ENCODE results near the gene NUP93.
"Not testable (repeated sequence)": the region's sequence is repeated elsewhere in the genome, so short reads cannot be mapped to it uniquely, and the experiment has no call there.

NUP93 gene

DNA sequence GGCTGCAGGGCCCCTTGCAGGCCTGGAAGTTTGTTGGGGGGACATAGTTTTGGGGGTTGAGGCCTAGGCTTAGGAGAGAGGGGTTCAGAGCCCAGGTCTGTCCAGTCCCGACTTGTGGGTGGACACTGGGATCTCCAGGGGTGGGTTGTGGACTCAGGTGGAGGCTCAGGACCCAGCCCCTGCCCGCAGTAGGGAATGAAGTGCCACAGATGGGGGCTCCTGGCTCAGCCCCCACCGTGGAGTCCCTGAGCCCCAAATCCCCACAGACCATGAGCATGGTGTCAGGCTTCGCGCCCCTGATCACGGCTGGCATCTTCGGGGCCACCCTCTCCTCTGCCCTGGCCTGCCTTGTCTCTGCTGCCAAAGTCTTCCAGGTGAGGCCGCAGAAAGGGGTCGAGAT is 149.3 kb downstream of the NUP93 start:
- no peak overlapping the region for H3K27ac Mint-ChIP-seq
- CTCF ChIA-PET = interaction anchor here (0.9 to 1.3 kb wide), 2 partner anchors 10 to 71 kb away, joined by 3 to 5 read pairs; no protein-coding TSS in a partner anchor
- no peaks in the 10 kb centered on the region for H3K9me3 Mint-ChIP-seq

DNA sequence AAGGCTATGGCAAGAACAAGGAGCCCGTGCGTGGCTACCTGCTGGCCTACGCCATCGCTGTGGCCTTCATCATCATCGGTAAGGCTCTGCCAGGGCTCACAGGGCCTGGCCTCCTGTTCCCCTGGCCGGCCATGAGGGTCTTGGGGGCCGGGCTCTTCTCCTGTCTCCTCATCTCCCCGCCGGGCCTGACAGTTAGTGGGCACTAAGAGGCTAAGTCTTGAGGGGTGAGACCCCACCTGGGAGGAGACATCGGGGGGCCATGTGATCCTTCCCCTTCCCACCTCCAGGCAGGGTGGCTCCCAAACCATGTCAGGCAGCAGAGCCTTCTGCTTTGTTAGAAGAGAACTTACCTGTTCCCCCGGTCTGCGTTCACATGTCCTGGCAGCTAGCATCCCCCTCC is 150.2 kb downstream of the NUP93 start:
- CTCF ChIA-PET = interaction anchor here (0.9 to 1.3 kb wide), 2 partner anchors 11 to 70 kb away, joined by 3 to 5 read pairs; no protein-coding TSS in a partner anchor

More for the DNA sequence above, 149.3 kb downstream of the NUP93 start:
- H3K4me1 Mint-ChIP-seq = no peaks in the 10 kb centered on the region
- peaks cover 13% of the 10 kb centered on the region for H3K27me3 Mint-ChIP-seq
- no peak for DNase-seq
- no peak overlapping the region for H3K4me3 Mint-ChIP-seq
- H3K36me3 Mint-ChIP-seq = no peaks in the 10 kb centered on the region

DNA sequence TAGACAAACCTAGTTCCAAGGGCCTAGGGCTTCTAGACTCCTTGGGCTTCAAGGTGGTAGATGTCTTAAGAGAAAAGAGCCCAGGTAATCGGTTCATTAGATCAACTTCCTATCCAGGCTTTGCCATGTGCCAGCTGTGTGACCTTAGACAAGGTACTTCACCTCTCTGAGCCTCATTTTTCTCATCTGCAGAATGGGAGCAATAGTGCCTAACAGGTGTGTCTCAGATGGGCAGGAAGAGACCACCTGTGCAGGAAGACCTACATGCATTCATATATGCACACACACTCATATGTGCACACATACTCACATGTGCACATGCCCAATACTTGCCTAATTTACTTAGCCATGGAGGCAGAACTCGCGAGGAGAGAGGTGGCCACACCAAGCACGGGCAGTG is 150.8 kb downstream of the NUP93 start:
- Mint-ChIP-seq H3K27me3 (peaks cover 18% of the 10 kb centered on the region), H3K4me3 (no peak overlapping the region), H3K36me3 (no peaks in the 10 kb centered on the region), H3K9me3 (no peaks in the 10 kb centered on the region), H3K4me1 (no peaks in the 10 kb centered on the region), H3K27ac (no peak overlapping the region)
- CTCF ChIA-PET = interaction anchor here (1.3 to 1.8 kb wide), 3 partner anchors 12 to 70 kb away, joined by 3 to 5 read pairs (median 5); no protein-coding TSS in a partner anchor
- DNase-seq = no peak

More for the DNA sequence above, 150.2 kb downstream of the NUP93 start:
- Mint-ChIP-seq H3K4me3 (no peak overlapping the region), H3K36me3 (no peaks in the 10 kb centered on the region), H3K4me1 (no peaks in the 10 kb centered on the region), H3K9me3 (no peaks in the 10 kb centered on the region), H3K27me3 (peaks cover 16% of the 10 kb centered on the region), H3K27ac (no peak overlapping the region)
- DNase-seq = no peak

DNA sequence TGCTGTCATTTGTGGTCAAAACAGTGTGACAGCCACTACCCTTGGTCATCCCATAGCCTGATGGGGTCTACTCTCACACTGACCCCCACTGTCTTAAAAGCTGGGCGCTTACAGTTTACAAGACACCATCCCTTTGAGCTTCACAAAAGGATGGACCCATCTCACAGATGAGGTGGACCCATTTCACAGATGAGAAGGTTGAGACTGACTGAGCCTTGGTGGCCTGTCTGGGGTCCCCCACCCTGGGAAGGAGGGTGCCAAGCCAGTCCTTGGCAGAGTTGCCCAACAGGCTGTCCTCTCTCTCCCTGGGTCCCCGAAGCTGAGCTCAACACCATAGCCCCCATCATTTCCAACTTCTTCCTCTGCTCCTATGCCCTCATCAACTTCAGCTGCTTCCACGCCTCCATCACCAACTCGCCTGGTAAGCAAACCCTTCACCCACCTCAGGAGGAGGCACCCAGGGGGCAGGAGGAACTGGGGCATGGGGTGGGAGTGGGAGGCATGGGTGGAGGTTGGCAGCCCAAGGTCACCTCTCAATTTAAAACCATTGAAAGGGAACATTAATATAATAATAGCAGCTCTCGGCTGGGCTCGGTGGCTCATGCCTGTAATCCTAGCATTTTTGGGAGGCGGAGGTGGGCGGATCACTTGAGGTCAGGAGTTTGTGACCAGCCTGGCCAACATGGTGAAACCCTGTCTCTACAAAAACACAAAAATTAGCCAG is 152.3 kb downstream of the NUP93 start:
- Mint-ChIP-seq H3K27me3 (peaks cover 21% of the 10 kb centered on the region), H3K27ac (no peak overlapping the region), H3K36me3 (no peaks in the 10 kb centered on the region), H3K9me3 (no peaks in the 10 kb centered on the region), H3K4me1 (no peaks in the 10 kb centered on the region), H3K4me3 (no peak overlapping the region)
- CTCF ChIA-PET = interaction anchor here (1.1 to 1.8 kb wide), 4 partner anchors 8 to 16 kb away, joined by 3 to 5 read pairs (median 3); no protein-coding TSS in a partner anchor
- no peak for DNase-seq

DNA sequence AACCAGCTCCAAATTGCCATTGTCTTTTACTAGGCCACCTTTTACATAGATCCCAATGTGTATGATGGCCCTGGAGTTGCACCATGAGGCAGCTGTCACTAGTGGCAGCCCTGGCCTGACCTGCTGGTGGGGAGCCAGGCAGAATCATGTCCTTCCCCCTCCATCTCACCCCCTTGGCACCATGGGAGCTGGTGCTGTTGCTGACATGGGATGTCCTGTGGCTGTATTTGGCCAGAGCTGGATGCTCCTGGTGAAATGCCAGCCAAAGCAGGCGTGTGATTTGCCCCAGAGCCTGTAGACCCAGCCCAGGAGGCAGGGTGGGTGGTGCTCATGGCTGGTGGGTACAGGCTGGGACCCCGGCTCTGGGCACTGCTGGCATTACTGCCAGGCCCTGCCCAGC is 153.7 kb downstream of the NUP93 start:
- DNase-seq = no peak
- H3K4me3 Mint-ChIP-seq = no peak overlapping the region
- no peaks in the 10 kb centered on the region for H3K4me1 Mint-ChIP-seq
- CTCF ChIA-PET = interaction anchor here (0.6 to 1.4 kb wide), 5 partner anchors 10 to 70 kb away, joined by 3 read pairs; no protein-coding TSS in a partner anchor
- no peak overlapping the region for H3K27ac Mint-ChIP-seq
- H3K27me3 Mint-ChIP-seq = peaks cover 27% of the 10 kb centered on the region
- H3K36me3 Mint-ChIP-seq = no peaks in the 10 kb centered on the region
- no peaks in the 10 kb centered on the region for H3K9me3 Mint-ChIP-seq

DNA sequence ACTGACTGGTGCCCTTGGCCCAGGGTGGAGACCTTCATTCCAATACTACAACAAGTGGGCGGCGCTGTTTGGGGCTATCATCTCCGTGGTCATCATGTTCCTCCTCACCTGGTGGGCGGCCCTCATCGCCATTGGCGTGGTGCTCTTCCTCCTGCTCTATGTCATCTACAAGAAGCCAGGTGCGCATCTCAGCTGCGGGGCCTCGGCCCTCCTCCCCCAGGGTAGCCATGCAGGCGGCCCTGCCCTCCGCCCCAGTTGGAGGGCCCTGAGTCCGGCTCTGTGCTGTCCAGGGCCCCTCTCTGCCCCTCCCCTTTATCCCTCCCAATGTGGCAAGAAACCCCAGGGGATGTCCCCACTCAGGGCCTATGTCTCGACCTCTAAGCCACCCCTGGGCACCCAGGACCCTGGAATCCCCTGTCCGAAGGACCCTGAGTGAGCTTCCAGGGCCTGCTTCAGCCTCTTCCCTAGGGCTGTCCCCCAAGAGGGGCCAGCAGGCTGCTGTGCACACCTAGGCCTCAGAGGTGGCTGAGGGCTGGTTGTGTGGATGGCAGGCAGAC is 154.2 kb downstream of the NUP93 start:
- DNase-seq = no peak
- Mint-ChIP-seq H3K9me3 (no peaks in the 10 kb centered on the region), H3K27me3 (peaks cover 27% of the 10 kb centered on the region), H3K4me1 (no peaks in the 10 kb centered on the region), H3K4me3 (no peak overlapping the region), H3K27ac (no peak overlapping the region), H3K36me3 (no peaks in the 10 kb centered on the region)
- CTCF ChIA-PET = interaction anchor here (0.6 to 1.4 kb wide), 4 partner anchors 15 to 69 kb away, joined by 3 read pairs; no protein-coding TSS in a partner anchor

DNA sequence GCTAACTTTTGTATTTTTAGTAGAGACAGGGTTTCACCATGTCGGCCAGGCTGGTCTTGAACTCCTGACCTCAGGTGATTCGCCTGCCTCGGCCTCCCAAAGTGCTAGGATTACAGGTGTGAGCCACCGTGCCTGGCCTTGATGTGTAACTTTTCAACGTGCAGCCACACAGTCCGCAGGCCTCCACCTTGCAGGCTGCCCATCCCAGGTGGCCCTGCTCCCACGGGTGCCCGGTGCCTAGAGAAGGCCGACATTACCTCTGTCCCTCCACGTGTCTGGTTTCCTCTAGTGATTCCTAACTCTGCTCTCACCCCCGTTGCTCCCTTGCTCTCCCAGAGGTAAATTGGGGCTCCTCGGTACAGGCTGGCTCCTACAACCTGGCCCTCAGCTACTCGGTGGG is 155.0 kb downstream of the NUP93 start:
- CTCF ChIA-PET = interaction anchor here (1.4 kb wide), 1 partner anchor 18 kb away, joined by 3 read pairs; no protein-coding TSS in a partner anchor
- not testable (repeated sequence) for DNase-seq, H3K4me3 Mint-ChIP-seq, H3K36me3 Mint-ChIP-seq, H3K4me1 Mint-ChIP-seq, H3K9me3 Mint-ChIP-seq, H3K27ac Mint-ChIP-seq
- peaks cover 27% of the 10 kb centered on the region for H3K27me3 Mint-ChIP-seq

DNA sequence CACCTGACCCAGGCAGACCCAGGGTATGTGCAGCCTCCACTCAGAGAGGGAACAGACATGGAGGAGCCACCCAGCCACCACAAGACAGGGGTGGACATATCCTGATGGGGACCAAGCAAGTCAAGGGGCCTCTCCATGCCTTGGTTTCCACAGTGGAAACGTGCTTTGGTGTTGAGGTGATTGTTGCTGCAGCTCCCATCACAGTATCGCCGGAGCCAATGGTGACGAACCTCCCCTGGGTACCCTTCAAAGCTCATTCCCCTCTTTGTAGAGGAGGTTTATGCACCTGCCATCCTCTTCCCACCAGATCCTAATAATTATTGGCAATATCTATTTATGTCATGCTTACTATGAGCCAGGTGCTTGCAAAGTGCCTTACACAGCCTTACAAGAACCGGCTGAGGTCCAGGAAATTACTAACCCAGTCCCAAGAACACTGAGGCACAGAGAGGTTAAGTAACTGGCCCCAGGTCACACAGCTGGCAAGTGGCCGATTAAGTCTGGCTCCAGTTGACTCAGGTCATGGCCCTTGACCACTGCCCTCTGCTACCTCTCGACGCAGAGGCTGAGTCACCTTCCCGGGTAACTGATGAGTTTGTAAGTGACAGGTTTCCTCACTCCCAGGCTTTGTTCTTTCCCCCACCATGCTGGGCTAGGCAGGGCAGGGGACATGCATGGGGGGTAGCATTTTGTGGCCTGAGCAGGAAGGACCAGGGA is 155.7 kb downstream of the NUP93 start:
- H3K9me3 Mint-ChIP-seq = no peaks in the 10 kb centered on the region
- H3K27ac Mint-ChIP-seq = no peak overlapping the region
- DNase-seq = no peak
- CTCF ChIA-PET = no interaction called here
- no peaks in the 10 kb centered on the region for H3K4me1 Mint-ChIP-seq
- H3K27me3 Mint-ChIP-seq = peaks cover 27% of the 10 kb centered on the region
- no peaks in the 10 kb centered on the region for H3K36me3 Mint-ChIP-seq
- H3K4me3 Mint-ChIP-seq = no peak overlapping the region

DNA sequence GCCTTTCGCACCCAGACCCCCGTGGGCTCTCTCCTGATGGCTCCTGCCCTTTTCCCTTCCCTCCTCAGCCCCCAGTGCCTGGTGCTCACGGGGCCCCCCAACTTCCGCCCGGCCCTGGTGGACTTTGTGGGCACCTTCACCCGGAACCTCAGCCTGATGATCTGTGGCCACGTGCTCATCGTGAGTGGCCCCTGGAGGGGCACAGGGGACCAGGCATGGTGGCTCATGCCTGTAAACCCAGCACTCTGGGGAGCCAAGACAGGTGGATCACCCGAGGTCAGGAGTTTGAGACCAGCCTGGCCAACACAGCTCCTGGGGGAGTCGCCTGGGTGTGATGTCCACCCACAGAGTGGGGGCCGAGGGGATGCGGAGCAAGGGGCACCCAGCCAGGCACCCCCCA is 156.4 kb downstream of the NUP93 start:
- Mint-ChIP-seq H3K27ac (no peak overlapping the region), H3K4me1 (no peaks in the 10 kb centered on the region), H3K36me3 (no peaks in the 10 kb centered on the region), H3K27me3 (peaks cover 30% of the 10 kb centered on the region), H3K9me3 (no peaks in the 10 kb centered on the region), H3K4me3 (no peak overlapping the region)
- no peak for DNase-seq
- CTCF ChIA-PET = no interaction called here

DNA sequence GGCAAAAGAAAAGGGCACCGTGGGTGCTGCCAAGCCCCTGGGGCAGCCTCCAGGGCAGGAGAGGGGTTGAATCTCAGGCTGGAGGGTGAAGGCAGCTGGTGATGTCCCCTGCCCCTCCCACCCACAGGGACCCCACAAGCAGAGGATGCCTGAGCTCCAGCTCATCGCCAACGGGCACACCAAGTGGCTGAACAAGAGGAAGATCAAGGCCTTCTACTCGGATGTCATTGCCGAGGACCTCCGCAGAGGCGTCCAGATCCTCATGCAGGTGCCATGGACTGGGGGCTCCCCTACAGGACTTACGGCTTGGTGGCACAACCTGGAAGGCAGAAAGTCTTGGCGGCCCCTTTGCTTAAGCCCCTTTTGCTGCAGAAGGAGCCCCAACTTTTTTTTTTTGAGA is 156.9 kb downstream of the NUP93 start:
- Mint-ChIP-seq H3K27ac (no peak overlapping the region), H3K36me3 (no peaks in the 10 kb centered on the region), H3K9me3 (no peaks in the 10 kb centered on the region), H3K27me3 (peaks cover 36% of the 10 kb centered on the region), H3K4me3 (no peak overlapping the region), H3K4me1 (no peaks in the 10 kb centered on the region)
- CTCF ChIA-PET = no interaction called here
- DNase-seq = no peak

DNA sequence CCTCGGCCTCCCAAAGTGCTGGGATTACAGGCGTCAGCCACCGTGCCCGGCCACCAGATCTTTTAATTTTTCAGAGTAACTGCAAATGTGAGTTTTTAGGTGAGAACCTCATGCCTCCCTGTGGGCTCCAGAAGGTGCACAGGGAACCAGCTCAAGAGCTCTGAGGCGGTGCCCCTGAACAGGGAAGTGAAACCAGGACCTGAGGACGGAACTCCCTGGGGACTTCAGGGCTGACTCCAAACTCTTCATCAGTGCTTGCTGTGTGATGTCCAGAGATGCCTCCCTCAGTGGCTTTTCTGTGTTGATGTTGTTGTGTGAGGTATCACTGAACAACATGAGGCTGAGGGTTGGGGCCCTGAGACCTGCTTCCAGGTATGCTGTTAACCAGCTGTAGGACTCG is 158.9 kb downstream of the NUP93 start:
- CTCF ChIA-PET = no interaction called here
- Mint-ChIP-seq H3K36me3 (no peaks in the 10 kb centered on the region), H3K4me1 (no peaks in the 10 kb centered on the region), H3K4me3 (no peak overlapping the region), H3K27ac (no peak overlapping the region), H3K9me3 (no peaks in the 10 kb centered on the region), H3K27me3 (peaks cover 38% of the 10 kb centered on the region)
- DNase-seq = no peak

DNA sequence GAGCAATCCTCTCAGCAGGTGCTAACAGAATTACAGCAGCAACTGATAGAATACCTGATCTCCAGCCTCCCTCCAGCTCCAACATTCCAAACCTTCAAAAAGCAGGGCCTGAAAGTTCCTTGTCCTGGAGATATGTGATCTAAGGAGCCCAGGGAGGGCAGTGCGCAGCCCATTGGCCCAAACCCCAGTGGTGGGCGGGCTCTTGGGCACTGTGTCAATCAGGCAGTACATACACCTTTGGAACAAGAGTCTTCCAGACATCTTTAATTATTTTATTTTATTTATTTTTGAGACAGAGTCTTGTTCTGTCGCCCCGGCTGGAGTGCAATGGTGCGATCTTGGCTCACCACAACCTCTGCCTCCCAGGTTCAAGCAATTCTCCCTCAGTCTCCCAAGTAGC is 159.3 kb downstream of the NUP93 start:
- H3K4me1 Mint-ChIP-seq = no peaks in the 10 kb centered on the region
- no peak overlapping the region for H3K4me3 Mint-ChIP-seq
- CTCF ChIA-PET = interaction anchor here (1.2 kb wide), 1 partner anchor 20 kb away, joined by 4 read pairs; no protein-coding TSS in a partner anchor
- DNase-seq = no peak
- peaks cover 37% of the 10 kb centered on the region for H3K27me3 Mint-ChIP-seq
- H3K36me3 Mint-ChIP-seq = no peaks in the 10 kb centered on the region
- no peak overlapping the region for H3K27ac Mint-ChIP-seq
- no peaks in the 10 kb centered on the region for H3K9me3 Mint-ChIP-seq

DNA sequence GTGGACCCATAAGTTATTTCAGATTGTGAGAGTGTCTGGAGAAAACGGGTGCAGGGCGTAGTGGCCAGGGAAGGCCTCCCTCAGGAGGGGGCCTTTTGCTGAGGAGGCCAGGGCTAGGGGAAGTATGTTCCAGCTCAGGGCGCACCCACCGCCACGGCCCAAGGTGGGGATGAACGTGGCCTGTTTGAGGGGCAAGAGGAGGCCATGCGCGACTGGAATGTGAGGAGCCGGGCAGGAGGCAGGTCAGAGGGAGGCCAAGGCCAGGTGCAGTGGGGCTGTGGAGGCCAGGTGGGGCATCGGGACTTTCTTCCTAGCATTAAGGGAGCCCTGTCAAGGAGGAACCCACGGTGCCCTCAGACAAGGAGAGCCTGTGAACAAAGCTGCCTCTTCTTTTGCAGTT is 161.8 kb downstream of the NUP93 start:
- H3K36me3 Mint-ChIP-seq = no peaks in the 10 kb centered on the region
- no peak overlapping the region for H3K4me3 Mint-ChIP-seq
- no peaks in the 10 kb centered on the region for H3K4me1 Mint-ChIP-seq
- H3K27ac Mint-ChIP-seq = no peak overlapping the region
- DNase-seq = no peak
- CTCF ChIA-PET = no interaction called here
- H3K9me3 Mint-ChIP-seq = no peaks in the 10 kb centered on the region
- H3K27me3 Mint-ChIP-seq = peaks cover 40% of the 10 kb centered on the region

DNA sequence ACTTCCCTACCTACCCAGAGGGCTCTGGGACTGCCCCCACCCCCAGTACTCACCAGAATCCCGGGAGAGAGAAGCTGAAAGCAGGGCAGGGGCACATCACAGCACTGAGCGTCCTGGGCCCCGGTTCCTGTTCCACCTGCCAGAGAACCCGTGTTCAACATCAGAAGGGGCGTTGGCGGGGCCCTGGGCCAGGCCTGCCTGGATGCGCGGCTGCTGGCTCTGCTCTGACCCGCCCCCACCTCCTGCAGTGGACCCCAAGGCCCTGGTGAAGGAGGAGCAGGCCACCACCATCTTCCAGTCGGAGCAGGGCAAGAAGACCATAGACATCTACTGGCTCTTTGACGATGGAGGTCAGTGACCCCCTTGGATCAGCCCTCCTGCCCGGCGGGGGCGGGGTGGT is 162.8 kb downstream of the NUP93 start:
- no peaks in the 10 kb centered on the region for H3K4me1 Mint-ChIP-seq
- no peak overlapping the region for H3K27ac Mint-ChIP-seq
- CTCF ChIA-PET = no interaction called here
- no peak for DNase-seq
- no peaks in the 10 kb centered on the region for H3K36me3 Mint-ChIP-seq
- H3K4me3 Mint-ChIP-seq = no peak overlapping the region
- H3K9me3 Mint-ChIP-seq = no peaks in the 10 kb centered on the region
- H3K27me3 Mint-ChIP-seq = peaks cover 50% of the 10 kb centered on the region
